Body of pancreas (tissue), 4 donors: ENCODE measurements around the gene DTX1.

Source experiments
- POLR2A ChIP-seq, 3 donors: fragments of 450-650 bp; IDR thresholded peaks; one replicate each; pipeline ENCODE4 v1.6.1; 2016; ENCODE audit warnings: antibody characterized with exemption in 3 of 3, mild to moderate bottlenecking in 2 of 3
- TF ChIP-seq, protein P1 (sequence below), 7 experiments: fragments of 450-650 bp in 4 of 7; fragments of 200-600 bp in 3 of 7; sonication (generic) in 3 of 7; IDR thresholded peaks; one replicate each; pipeline ENCODE4 v1.5.1; 2016 to 2019; ENCODE audit warnings: antibody characterized with exemption in 7 of 7

DNA sequence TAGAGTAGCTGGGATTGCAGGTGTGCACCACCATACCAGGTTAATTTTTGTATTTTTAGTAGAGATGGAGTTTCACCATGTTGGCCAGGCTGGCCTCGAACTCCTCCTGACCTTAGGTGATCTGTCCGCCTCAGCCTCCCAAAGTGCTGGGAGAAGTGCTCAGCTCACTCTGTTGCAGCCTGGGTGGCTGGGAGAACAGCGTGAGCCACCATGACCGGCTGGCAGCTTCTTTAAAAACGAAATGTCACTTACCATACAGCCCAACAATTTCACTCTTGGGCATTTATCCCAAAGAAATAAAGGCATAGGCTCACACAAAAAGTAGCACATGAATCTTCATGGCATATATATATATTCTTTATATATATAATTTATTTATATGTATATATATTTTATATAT, 88.3 kb downstream of the DTX1 start:
- TF ChIP-seq, protein P1, sequence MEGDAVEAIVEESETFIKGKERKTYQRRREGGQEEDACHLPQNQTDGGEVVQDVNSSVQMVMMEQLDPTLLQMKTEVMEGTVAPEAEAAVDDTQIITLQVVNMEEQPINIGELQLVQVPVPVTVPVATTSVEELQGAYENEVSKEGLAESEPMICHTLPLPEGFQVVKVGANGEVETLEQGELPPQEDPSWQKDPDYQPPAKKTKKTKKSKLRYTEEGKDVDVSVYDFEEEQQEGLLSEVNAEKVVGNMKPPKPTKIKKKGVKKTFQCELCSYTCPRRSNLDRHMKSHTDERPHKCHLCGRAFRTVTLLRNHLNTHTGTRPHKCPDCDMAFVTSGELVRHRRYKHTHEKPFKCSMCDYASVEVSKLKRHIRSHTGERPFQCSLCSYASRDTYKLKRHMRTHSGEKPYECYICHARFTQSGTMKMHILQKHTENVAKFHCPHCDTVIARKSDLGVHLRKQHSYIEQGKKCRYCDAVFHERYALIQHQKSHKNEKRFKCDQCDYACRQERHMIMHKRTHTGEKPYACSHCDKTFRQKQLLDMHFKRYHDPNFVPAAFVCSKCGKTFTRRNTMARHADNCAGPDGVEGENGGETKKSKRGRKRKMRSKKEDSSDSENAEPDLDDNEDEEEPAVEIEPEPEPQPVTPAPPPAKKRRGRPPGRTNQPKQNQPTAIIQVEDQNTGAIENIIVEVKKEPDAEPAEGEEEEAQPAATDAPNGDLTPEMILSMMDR (IDR thresholded peaks at IDR 0.05): no peak
- TF ChIP-seq POLR2A (IDR thresholded peaks at IDR 0.05): no peak
